ENCODE data around the gene SET.

The SET gene

DNA sequence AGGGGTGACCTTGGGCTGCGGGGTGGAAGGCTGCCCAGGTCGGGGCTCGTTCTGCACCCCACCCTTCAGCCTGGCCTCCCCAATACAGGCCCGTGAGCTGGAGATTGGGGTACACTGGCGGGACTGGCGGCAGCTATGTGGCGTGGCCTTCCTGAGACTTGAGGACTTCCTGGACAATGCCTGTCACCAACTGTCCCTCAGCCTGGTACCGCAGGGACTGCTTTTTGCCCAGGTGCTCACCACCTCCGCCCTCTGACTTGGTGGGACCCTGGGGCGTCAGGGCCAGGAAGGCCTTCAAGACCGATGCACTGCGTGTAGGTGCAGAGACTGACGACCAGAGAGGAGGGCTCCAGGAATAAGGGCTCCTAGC, 24.4 kb downstream of the SET start:
- no peak for DNase-seq (ENCODE audit: low read depth)

DNA sequence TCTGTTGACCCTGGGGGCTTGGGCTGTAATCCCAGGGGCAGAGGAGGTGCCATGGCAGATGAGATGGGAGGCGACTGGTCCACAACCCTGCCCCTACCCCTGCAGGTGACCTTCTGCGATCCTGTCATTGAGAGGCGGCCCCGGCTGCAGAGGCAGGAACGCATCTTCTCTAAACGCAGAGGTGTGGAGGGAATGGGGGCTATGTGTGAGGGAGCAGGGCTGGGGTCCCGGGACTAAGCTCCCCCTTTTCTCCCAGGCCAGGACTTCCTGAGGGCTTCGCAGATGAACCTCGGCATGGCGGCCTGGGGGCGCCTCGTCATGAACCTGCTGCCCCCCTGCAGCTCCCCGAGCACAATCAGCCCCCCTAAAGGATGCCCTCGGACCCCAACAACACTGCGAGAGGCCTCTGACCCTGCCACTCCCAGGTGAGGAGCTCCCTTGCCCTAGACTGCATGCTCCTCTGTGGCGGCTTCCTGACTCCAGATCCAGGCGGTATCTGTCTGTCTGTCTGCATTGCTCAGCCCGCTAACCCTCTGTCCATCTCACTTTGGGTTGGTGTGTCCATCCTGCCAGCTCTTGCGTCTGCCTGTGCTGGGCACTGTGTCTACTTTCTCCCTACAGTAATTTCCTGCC, 25.0 kb downstream of the SET start:
- no peak for DNase-seq (ENCODE audit: low read depth)

DNA sequence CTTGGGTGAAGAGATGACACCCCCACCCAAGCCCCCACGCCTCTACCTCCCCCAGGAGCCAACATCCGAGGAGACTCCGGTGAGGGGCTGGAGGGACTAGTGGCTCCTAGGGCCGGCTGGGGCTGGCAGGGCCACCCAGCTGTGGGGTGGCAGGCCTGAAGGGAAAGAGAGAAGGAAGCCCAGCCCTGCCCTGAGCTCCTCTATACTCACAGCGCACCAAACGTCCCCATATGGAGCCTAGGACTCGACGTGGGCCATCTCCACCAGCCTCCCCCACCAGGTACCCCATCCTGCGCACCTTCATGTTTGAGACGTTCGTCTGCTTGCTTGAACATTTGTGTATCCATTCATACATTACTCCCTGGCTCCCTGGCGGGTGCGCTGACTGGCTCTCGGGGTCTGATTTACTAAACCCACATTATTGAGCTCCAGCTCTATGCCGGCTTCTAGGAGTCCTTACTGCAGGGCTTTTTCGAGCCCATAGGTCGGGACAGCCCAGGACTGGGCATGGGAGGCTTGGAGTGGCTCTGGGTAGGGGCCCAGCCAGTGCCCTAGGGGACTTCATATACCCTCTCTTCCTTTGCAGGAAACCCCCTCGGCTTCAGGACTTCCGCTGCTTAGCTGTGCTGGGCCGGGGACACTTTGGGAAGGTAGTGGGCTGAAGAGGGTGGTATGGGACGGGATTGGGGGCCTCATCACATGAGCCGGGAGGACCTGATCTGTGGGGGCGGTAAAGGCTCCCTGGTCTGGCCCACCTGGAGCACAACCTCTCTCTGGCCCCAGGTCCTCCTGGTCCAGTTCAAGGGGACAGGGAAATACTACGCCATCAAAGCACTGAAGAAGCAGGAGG, 25.8 kb downstream of the SET start:
- no peak for DNase-seq (ENCODE audit: low read depth)

GRCh38 chr9:128715436-128715750, 26.4 kb downstream of the SET start:
- no peak for DNase-seq (ENCODE audit: low read depth)

- DNase-seq (ENCODE audit: low read depth): no peak
Observed at GRCh38 chr9:128716581-128717254, 27.7 kb downstream of the SET start.

DNA sequence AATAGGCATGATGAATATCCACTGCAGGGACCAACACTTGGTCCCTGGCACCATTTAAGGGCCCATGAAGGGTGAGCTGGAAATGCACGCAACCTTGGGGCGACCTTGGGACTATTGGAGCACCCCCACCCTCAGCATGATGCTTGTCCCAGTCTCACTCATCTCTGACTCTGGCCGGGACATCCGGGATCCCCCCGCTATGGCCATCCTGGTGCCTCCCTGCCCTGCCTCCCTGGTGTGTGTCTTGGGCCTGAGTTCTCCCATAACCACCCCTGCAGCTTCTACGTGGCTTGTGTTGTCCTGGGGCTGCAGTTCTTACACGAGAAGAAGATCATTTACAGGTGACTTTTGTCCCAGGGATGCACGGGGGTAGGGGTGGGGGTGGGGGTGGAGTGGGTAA, 29.0 kb downstream of the SET start:
- no peak for DNase-seq (ENCODE audit: low read depth)

DNA sequence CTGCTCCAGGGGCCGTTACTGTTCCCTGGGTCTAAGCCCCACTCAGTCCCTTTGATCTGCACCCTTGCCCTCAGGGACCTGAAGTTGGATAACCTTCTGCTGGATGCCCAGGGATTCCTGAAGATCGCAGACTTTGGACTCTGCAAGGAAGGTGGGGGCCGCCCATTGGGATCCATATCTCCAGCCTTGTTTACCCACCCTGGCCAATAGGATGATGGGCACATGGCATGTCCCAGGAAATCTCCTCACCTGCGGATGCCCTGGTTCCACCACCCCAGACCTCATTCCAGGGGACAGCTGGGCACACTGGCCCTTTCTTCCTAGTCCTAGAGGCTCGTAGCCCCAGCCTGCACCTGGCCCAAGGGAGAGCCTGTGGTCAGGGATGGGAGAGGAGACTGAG, 29.5 kb downstream of the SET start:
- no peak for DNase-seq (ENCODE audit: low read depth)

DNA sequence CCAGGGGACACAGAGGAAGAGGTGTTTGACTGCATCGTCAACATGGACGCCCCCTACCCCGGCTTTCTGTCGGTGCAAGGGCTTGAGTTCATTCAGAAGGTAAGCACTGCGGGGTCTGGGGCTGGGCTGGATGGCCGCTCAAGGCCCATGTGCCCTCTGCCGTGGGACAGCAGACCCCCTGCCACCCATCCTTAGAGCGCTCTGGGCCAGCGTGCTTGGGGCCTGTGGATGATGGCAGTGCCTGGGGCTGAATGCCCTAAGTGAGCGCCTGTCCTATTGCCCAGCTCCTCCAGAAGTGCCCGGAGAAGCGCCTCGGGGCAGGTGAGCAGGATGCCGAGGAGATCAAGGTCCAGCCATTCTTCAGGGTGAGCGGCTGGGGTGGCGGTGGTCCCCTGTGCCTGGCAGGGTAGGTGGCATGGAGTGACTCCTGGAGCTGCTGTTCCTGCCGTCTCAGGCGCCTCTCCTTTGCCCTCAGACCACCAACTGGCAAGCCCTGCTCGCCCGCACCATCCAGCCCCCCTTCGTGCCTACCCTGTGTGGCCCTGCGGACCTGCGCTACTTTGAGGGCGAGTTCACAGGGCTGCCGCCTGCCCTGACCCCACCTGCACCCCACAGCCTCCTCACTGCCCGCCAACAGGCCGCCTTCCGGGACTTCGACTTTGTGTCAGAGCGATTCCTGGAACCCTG, 31.0 kb downstream of the SET start:
- DNase-seq (ENCODE audit: low read depth): no peak

- DNase-seq (ENCODE audit: low read depth): no peak
Observed at GRCh38 chr9:128720841-128721486, 31.9 kb downstream of the SET start.

GRCh38 chr9:128721487-128722010, 32.5 kb downstream of the SET start:
- DNase-seq (ENCODE audit: low read depth): no peak

GRCh38 chr9:128722380-128723351, 33.6 kb downstream of the SET start:
- no peak for DNase-seq (ENCODE audit: low read depth)

DNA sequence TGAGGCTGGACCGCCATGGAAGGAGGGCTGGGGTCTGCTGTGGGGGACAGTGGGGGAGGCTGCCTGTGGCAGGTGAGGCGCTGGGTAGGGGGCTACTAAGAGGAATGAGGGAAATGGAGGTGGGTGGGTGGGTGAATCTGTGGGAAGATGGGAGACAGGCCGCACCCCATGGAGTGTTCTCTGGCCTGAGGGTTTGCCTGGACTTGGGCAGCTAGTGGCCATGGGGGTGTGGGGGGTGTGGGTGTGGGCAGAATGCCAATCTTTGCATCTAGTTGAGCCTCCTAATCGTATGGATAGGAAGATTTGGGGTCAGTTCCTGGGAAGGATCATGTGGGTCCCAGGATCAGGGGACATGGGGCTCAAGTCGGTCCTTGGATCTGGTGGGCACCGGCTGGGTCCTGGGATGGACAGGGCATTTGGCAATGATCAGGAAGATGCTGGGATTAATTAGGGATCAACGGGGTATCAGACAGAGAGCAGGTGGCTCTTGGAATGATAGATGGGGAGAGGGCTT, 34.4 kb downstream of the SET start:
- DNase-seq (ENCODE audit: low read depth): no peak

DNA sequence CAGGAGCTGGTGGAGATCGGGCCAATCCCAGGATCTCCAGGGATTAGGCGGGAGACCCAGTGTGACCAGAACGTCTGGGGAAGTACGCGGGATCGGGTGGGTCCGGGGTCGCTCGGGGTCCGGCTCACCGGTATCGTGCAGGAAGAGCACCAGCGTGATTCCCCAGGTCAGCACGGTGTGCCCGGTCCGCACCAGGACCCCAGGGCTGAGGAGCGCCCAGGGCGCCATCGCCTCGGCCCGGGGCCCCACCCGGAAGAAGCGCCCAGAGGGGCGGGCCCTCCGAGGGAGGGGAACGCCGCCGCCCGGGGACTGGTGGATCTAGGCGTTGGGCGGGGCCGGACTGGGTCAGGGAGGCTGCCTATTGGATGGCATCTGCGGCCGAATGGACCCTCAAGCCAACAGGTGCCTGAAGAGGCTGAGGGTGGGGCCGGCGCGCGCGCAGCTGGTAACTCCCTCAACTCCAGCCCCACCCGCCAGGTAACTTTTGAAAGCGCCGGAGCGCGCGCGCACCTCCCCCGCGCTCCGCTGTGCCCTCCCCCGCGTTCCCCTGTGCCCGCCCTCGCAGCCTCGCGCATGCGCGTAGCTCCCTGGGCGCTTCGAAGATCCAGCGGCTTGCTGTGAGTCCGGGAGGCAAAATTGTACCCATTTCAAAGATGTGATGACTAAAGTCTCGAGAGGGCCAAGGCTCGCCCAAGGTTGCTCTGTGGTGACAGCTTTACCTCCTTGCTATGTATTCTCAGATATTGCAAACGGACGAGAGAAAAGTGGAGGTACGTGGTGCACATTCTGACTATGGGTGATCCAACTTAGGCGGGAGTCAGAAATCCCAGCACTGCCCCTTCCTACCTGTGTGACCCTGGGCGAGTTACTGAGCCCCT, 35.1 kb downstream of the SET start, which contains the start of gene ZDHHC12:
Gene ZDHHC12, minus strand, starts transcription at position 262 of the 878 bp plus-strand sequence. Its CDS starts 34 bp downstream, at position 228.
- peak; percentile 99 for DNase-seq (ENCODE audit: low read depth)

DNA sequence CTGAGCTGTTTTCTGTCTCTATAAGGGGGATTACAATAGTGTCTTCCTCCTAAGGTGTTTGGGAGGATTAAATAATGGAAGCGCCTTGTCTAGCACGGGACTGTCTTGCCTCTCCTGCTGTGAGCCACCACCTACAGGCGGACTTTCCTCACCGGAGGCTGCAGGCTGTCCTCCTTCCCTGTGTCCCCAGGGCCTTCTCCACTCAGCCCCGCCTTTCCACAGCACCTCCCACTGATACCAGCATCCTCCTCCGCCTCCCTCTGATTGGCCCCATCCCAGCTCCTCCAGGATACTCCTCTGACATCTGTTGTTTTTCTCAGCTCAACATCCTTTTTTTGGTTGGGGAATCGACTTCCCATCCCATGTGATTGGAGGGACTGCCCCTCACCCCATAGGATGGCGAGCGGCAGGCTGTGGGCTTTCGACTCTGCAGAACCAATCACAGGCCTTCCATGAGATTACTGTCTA, 35.8 kb downstream of the SET start:
- DNase-seq (ENCODE audit: low read depth): no peak

DNA sequence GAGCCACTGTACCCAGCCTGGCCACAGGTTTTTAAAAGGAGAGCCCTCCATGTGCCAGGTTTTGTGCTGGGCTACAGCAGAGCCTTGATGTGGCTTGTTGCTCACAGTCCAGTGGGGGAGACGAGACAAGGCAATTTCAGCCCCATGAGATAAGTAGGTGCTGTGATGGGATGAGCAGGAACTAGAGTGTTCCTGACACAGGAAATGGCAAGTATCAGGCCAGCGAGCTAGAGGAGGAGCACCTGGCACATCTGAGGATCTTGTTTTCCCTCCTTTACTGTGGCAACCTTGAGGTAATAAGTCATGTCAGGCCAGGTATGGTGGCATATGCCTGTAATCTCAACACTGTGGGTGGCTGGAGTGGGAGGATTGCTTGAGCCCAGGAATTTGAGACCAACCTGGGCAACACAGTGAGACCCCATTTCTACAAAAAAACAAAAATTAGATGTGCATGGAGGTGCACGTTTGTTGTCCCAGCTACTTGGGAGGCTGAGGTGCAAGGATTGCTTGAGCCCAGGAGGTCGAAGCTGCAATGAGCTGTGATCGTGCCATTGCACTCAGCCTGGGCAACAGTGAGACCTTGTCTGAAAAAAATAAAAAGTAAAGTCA, 38.7 kb downstream of the SET start:
- DNase-seq (ENCODE audit: low read depth): no peak

DNA sequence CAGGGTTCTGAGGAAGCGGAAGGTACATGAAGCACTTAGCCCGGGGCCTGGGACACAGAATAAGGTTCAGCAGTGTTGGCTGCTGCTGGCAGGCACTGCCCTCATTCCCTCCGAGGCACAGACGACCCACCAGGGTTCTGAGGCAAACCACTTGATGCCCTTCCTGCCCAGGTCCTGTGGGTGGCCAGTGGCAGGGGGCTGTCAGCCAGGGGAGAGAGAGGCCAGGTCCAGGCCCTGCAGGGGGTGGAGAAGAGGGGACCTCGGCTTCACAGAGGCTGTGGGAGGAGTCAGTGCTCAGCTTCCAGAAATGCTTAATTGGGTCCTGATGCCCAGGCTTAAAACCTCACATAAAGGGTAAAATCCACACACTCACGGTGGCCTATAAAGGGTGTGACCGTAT, 39.3 kb downstream of the SET start:
- DNase-seq (ENCODE audit: low read depth): no peak

GRCh38 chr9:128729302-128729701, 40.3 kb downstream of the SET start:
- DNase-seq (ENCODE audit: low read depth): no peak

- DNase-seq (ENCODE audit: low read depth): no peak
Observed at GRCh38 chr9:128729766-128730517, 40.9 kb downstream of the SET start.

Data from activated gamma-delta T cell treated with anti-CD3 and anti-CD28 coated beads, Interleukin-2, amount 50 U/mL, for 16 hours (primary cell).